HepG2 (cell line): ENCODE measurements around the gene TECTA. TPM values are rescaled to one million over a fixed set of nuclear protein-coding genes. Genes with fewer than 3 reads are reported as not detected.

Source experiments
- ATAC-seq: fragments of 200-7000 bp; cut with Tn5 transposase; 3 replicates; pipeline ENCODE4 v1.9.1; 2020; ENCODE audit warnings: mild to moderate bottlenecking, moderate library complexity
- BruUV-seq: library from RNA; stranded (reverse); fragments of 400-500 nt; replicated peaks from 2 replicates; lab custom pipeline; 2021; lab: Mats Ljungman, UMichigan
- CTCF ChIA-PET: fragments of 300-600 bp; formaldehyde crosslinking; extraction: SDS; loops from one replicate; lab custom pipeline; 2021; ENCODE audit warnings: low total read pairs, inconsistent platforms, low intra/inter-chr PET ratio; lab: Yijun Ruan, JAX
- POLR2A ChIA-PET: fragments of 350-600 bp; sonication (Branson Sonifier 250); formaldehyde crosslinking; loops from one replicate; lab custom pipeline; 2020; ENCODE audit warnings: antibody characterized with exemption, inconsistent platforms; lab: Yijun Ruan, JAX
- DNase-seq: peaks from one replicate; pipeline ENCODE4 v3.0.0-alpha.2; 2015; ENCODE audit warnings: low spot score
- FAIRE-seq: peaks from 3 replicates; lab custom pipeline; 2011; peaks lifted over from hg19 to GRCh38; lab: Jason Lieb, UNC
- H2AFZ ChIP-seq: one replicate; pipeline ENCODE4 v1.6.1; 2011; ENCODE audit warnings: low read length, inconsistent platforms
- H3K27ac ChIP-seq: fragments of 300-600 bp; 3 replicates; pipeline ENCODE4 v1.8.0; 2011; ENCODE audit warnings: mixed run types, mild to moderate bottlenecking, mixed read lengths, low read length, inconsistent platforms; ENCODE audit not compliant: insufficient read depth; ENCODE audit errors: extremely low read length
- H3K27me3 ChIP-seq, 2 experiments: fragments of 200-600 bp in 1 of 2; 2 replicates in 1 of 2; 3 replicates in 1 of 2; pipeline versions ENCODE4 v1.6.0 to v1.8.0; 2011; ENCODE audit warnings: low read length in 2 of 2, mild to moderate bottlenecking in 2 of 2, moderate library complexity in 2 of 2, inconsistent platforms in 1 of 2; ENCODE audit not compliant: insufficient read depth in 2 of 2, control insufficient read depth in 1 of 2
- H3K36me3 ChIP-seq, 2 experiments: fragments of 200-600 bp in 1 of 2; replicated peaks in 1 of 2; 2 replicates in 1 of 2; 3 replicates in 1 of 2; pipeline versions ENCODE4 v1.5.1 to v1.8.0; 2011; ENCODE audit warnings: low read length in 2 of 2, inconsistent platforms in 1 of 2; ENCODE audit not compliant: insufficient read depth in 2 of 2, control insufficient read depth in 1 of 2
- H3K4me1 ChIP-seq: 2 replicates; pipeline ENCODE4 v1.5.1; 2012; ENCODE audit warnings: low read length, inconsistent platforms; ENCODE audit not compliant: insufficient read depth
- H3K4me2 ChIP-seq: 2 replicates; pipeline ENCODE4 v1.6.0; 2011; ENCODE audit warnings: low read depth, low read length, inconsistent platforms
- H3K4me3 ChIP-seq, 3 experiments: fragments of 200-600 bp in 1 of 3; sonication (generic), shearing (Covaris generic) in 1 of 3; replicated peaks in 1 of 3; 2 replicates each; pipeline ENCODE4 v1.5.1; 2011 to 2016; ENCODE audit warnings: low read length in 3 of 3, inconsistent platforms in 2 of 3, low read depth in 2 of 3, mild to moderate bottlenecking in 2 of 3, control low read depth in 1 of 3, mixed read lengths in 1 of 3; ENCODE audit not compliant: insufficient read depth in 1 of 3
- H3K79me2 ChIP-seq: one replicate; pipeline ENCODE4 v1.6.1; 2011; ENCODE audit warnings: low read length, inconsistent platforms; ENCODE audit not compliant: insufficient read depth
- H3K9ac ChIP-seq: 2 replicates; pipeline ENCODE4 v1.6.0; 2011; ENCODE audit warnings: mild to moderate bottlenecking, low read depth, low read length, inconsistent platforms; ENCODE audit not compliant: insufficient read depth
- H3K9me3 ChIP-seq: 2 replicates; pipeline ENCODE4 v1.5.1; 2012; ENCODE audit warnings: mild to moderate bottlenecking, low read length
- H4K20me1 ChIP-seq: 2 replicates; pipeline ENCODE4 v1.6.0; 2011; ENCODE audit warnings: inconsistent platforms, mild to moderate bottlenecking, low read length, moderate library complexity; ENCODE audit not compliant: insufficient read depth
- CEBPG ChIP-seq: IDR thresholded peaks from 2 replicates; pipeline ENCODE4 v1.6.1; 2016
- DMAP1 ChIP-seq: IDR thresholded peaks from 2 replicates; pipeline ENCODE4 v1.6.1; 2016
- DR1 ChIP-seq: sonication (generic); formaldehyde crosslinking; IDR thresholded peaks from 2 replicates; pipeline ENCODE4 v1.8.0; 2021; ENCODE audit warnings: mild to moderate bottlenecking, missing genetic modification reagents, inconsistent platforms
- FIP1L1 ChIP-seq: fragments of 200-400 bp; formaldehyde crosslinking; IDR thresholded peaks from 2 replicates; pipeline ENCODE4 v1.6.1; 2018; ENCODE audit warnings: low read depth, mild to moderate bottlenecking, low read length, moderate library complexity, borderline replicate concordance; ENCODE audit not compliant: insufficient read depth
- IKZF1 ChIP-seq: fragments of 450-650 bp; IDR thresholded peaks from 2 replicates; pipeline ENCODE4 v1.7.1; 2016
- KLF15 ChIP-seq: sonication (generic); formaldehyde crosslinking; IDR thresholded peaks from 2 replicates; pipeline ENCODE4 v1.8.1; 2023; ENCODE audit warnings: borderline replicate concordance, mild to moderate bottlenecking, inconsistent platforms, missing genetic modification reagents, mixed read lengths
- MAF1 ChIP-seq: sonication (generic); formaldehyde crosslinking; IDR thresholded peaks from 2 replicates; pipeline ENCODE4 v1.5.0; 2020; ENCODE audit warnings: missing genetic modification reagents, borderline replicate concordance
- MXD4 ChIP-seq: IDR thresholded peaks from 2 replicates; pipeline ENCODE4 v1.6.1; 2016; ENCODE audit warnings: mild to moderate bottlenecking, missing biosample characterization, missing genetic modification reagents
- SUZ12 ChIP-seq: fragments of 150-350 bp; IDR thresholded peaks from 2 replicates; pipeline ENCODE4 v1.6.1; 2014; ENCODE audit warnings: low read depth, low read length
- ZNF354B ChIP-seq: sonication (generic); formaldehyde crosslinking; IDR thresholded peaks from 2 replicates; pipeline ENCODE4 v1.8.0; 2022; ENCODE audit warnings: mild to moderate bottlenecking, missing genetic modification reagents
- ZSCAN12 ChIP-seq: sonication (generic); formaldehyde crosslinking; IDR thresholded peaks from 2 replicates; pipeline ENCODE4 v1.9.0; 2021; ENCODE audit warnings: mild to moderate bottlenecking, missing genetic modification reagents
- WGBS: methylation state at CpG from one replicate; pipeline ENCODE4 v1.1.6; 2017; ENCODE audit warnings: low lambda C conversion rate; 5-methylcytosine and 5-hydroxymethylcytosine counted together
- in situ Hi-C: cut with HindIII; loops from 2 replicates; pipeline ENCODE4 v1.10.0; 2017; ENCODE audit warnings: low pct_unique_long_range_greater_than_20kb; ENCODE audit not compliant: extremely low pct_ligation_motif_present
- intact Hi-C: fragments of 100-400 bp; cut with micrococcal nuclease; formaldehyde crosslinking; loops from one replicate; pipeline ENCODE4 v1.10.0; 2022; ENCODE audit not compliant: unreplicated experiment
- polyA plus RNA-seq, 8 experiments: library from polyadenylated mRNA; depleted of rRNA in 3 of 8; stranded (reverse) in 7 of 8; unstranded in 1 of 8; fragments of >200 nt; fragmentation: Illumina TruSeq in 4 of 8; extraction: Trizol in 4 of 8; gene quantifications; 2 replicates each; pipeline versions ENCODE4 v1.2.1 to v1.2.3, GENCODE V29; 2011 to 2016; ENCODE audit warnings: low read depth in 4 of 8, missing spikeins in 1 of 8, mixed read lengths in 1 of 8; ENCODE audit not compliant: insufficient read depth in 1 of 8
- total RNA-seq, 5 experiments: library from RNA; depleted of rRNA; stranded (reverse); fragments of >200 nt; fragmentation: Illumina TruSeq; extraction: Trizol; gene quantifications; 2 replicates each; pipeline ENCODE4 v1.2.3, GENCODE V29; 2016; ENCODE audit warnings: low read depth in 1 of 5
- TF ChIP-seq, protein P1 (sequence below): sonication (generic); formaldehyde crosslinking; IDR thresholded peaks from 2 replicates; pipeline ENCODE4 v1.5.0; 2020; ENCODE audit warnings: missing genetic modification reagents
- TF ChIP-seq, protein P2 (sequence below): sonication (generic); formaldehyde crosslinking; IDR thresholded peaks from 2 replicates; pipeline ENCODE4 v1.4.0; 2020; ENCODE audit warnings: missing genetic modification reagents

TECTA gene
- total and polyA plus RNA-seq, 2 of the 13 experiments (the other 11 are each of a cell fraction or from before 2014, with no cell fraction given) = 0.04 to 0.17 TPM

GRCh38 chr11:121235057-121235456 lies 134.0 kb downstream of the TECTA start:
- ChIA-PET CTCF (no interaction called here), POLR2A (no interaction called here)
- no peaks in the 10 kb centered on the region for H4K20me1 ChIP-seq
- no peak for ATAC-seq
- no peak overlapping the region for H3K9ac ChIP-seq
- no peak for DNase-seq
- no peak overlapping the region for H2AFZ ChIP-seq
- H3K79me2 ChIP-seq = no peaks in the 10 kb centered on the region
- H3K9me3 ChIP-seq = no peaks in the 10 kb centered on the region
- intact Hi-C loops (no loop called here), in situ Hi-C loops (no loop called here)
- peaks cover 19% of the 10 kb centered on the region for H3K4me1 ChIP-seq
- BruUV-seq = no TSS peak
- 2% methylated on average over 3 of the region's 3 CpGs for WGBS
- H3K27me3 ChIP-seq = peaks cover 1 to 4% of the 10 kb centered on the region in 2 experiments; a peak in 1 of 5 replicates
- H3K4me3 ChIP-seq = no peak overlapping the region
- TF ChIP-seq DMAP1 (CRISPR knock-in tag) (no peak), FIP1L1 (no peak), MXD4 (CRISPR knock-in tag) (no peak)
- no peak overlapping the region for H3K4me2 ChIP-seq
- no peak overlapping the region for H3K27ac ChIP-seq
- no peaks in the 10 kb centered on the region for H3K36me3 ChIP-seq
- FAIRE-seq = no peak

DNA sequence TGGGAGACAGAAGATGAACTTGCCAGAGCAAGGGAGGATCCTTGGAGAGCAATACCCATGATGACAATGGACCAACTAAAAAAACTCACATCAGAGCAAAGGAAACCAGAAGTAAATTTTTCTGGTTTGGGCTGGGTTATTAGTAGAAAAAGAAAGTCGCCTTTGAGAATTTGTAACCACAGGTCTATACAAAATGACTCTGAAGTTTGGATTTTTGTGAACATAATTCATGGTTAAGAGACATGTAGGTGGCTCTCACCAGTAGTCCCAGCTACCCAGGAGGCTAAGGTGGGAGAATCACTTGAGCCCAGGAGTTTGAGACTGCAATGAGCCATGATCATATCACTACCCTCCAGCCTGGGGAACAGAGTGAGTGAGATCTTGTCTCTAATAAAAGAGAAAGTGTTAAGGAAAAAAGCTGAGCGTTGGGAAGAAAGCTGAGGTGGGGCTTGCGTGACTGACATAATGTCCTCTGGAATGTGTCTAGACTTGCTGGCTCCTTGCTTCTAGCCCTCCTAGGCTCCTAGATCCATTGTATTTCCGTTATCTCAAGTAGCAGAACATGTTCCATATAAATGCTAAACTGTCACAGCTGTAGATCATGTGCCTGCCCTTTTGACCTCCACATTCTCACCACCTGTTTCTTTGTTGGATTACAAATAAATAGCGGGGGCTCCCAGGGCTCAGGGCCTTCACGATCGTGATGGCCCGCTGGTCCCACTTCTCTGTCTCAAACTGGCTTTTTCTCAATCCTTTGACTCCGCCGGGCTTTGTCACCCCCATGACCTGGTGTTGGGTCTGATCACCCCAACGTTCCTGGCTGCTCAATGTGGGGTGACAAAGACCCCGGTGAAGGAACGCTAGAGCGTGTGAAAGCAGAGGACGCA lies 135.3 kb downstream of the TECTA start:
- no peak overlapping the region for H3K27ac ChIP-seq
- 57% methylated on average over 15 of the region's 15 CpGs for WGBS
- H3K9ac ChIP-seq = no peak overlapping the region
- CTCF ChIA-PET = no interaction called here
- BruUV-seq = no TSS peak
- H3K36me3 ChIP-seq = no peaks in the 10 kb centered on the region
- in situ Hi-C loops (no loop called here), intact Hi-C loops (no loop called here)
- peaks cover 11% of the 10 kb centered on the region for H3K4me1 ChIP-seq
- H3K4me3 ChIP-seq = no peak overlapping the region
- H3K4me2 ChIP-seq = no peak overlapping the region
- H3K27me3 ChIP-seq = peaks cover 1 to 10% of the 10 kb centered on the region in 2 experiments; a peak in 1 of 5 replicates
- H3K79me2 ChIP-seq = no peaks in the 10 kb centered on the region
- no peak for FAIRE-seq
- H4K20me1 ChIP-seq = no peaks in the 10 kb centered on the region
- H3K9me3 ChIP-seq = no peaks in the 10 kb centered on the region
- POLR2A ChIA-PET = no interaction called here
- no peak for DNase-seq
- H2AFZ ChIP-seq = no peak overlapping the region
- no peak for ATAC-seq
- TF ChIP-seq DR1 (CRISPR knock-in tag) (no peak), CEBPG (no peak), SUZ12 (no peak), MAF1 (CRISPR knock-in tag) (no peak), IKZF1 (no peak), ZNF354B (no peak), KLF15 (CRISPR knock-in tag) (no peak), ZSCAN12 (no peak)
- TF ChIP-seq, protein P1, sequence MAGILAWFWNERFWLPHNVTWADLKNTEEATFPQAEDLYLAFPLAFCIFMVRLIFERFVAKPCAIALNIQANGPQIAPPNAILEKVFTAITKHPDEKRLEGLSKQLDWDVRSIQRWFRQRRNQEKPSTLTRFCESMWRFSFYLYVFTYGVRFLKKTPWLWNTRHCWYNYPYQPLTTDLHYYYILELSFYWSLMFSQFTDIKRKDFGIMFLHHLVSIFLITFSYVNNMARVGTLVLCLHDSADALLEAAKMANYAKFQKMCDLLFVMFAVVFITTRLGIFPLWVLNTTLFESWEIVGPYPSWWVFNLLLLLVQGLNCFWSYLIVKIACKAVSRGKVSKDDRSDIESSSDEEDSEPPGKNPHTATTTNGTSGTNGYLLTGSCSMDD = no peak
- TF ChIP-seq, protein P2, sequence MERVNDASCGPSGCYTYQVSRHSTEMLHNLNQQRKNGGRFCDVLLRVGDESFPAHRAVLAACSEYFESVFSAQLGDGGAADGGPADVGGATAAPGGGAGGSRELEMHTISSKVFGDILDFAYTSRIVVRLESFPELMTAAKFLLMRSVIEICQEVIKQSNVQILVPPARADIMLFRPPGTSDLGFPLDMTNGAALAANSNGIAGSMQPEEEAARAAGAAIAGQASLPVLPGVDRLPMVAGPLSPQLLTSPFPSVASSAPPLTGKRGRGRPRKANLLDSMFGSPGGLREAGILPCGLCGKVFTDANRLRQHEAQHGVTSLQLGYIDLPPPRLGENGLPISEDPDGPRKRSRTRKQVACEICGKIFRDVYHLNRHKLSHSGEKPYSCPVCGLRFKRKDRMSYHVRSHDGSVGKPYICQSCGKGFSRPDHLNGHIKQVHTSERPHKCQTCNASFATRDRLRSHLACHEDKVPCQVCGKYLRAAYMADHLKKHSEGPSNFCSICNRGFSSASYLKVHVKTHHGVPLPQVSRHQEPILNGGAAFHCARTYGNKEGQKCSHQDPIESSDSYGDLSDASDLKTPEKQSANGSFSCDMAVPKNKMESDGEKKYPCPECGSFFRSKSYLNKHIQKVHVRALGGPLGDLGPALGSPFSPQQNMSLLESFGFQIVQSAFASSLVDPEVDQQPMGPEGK = no peak
